ENCODE results near the gene CSF1R. TPM values are rescaled to one million over a fixed set of nuclear protein-coding genes. Genes with fewer than 3 reads are reported as not detected.

CSF1R gene
- total and polyA plus RNA-seq, 2 donors (not counting 3 experiments of a cell fraction or from before 2014, with no cell fraction given) = not detected

DNA sequence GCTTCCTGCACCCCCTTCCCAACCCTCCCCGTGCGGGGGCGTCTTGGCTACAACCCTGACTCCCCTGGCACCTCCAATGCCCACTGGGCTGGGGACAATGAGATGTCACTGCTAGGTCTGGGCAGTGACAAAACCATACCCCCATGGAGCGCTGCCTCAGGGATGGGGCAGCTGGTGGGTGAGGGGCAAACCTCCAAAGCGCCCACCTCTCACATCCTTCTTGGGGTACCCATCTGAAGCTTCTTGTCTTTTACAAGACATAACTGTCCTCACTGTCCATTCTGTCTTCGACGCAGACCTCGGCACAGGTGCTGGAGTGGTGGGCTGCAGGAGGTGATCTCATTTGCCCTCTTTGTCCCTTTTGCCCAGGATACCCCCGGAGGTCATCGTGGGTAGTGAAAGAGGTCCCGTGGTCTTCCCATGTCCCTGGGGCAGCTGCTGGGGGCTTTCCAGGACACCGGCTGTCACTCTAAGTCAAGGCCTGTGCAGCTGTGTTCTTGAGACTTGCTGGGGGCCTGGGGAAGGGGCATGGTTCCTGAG lies 27.8 kb upstream of the CSF1R start:
- Histone ChIP-seq H2AFZ (ENCODE audit: low read depth, low read length) (no peak overlapping the region), H3K36me3 (ENCODE audit: control insufficient read depth in 2 of 2, extremely low read depth in 1 of 2, insufficient read depth in 2 of 2, low read length in 2 of 2) (no peaks in the 10 kb centered on the region), H3K27me3 (ENCODE audit: control insufficient read depth in 2 of 2, insufficient read depth in 2 of 2, low read length in 2 of 2) (peaks cover 2 to 5% of the 10 kb centered on the region in 2 experiments), H3K4me2 (ENCODE audit: insufficient read depth, low read length) (no peak overlapping the region), H3K4me3 (replicated peaks in 1 of 3; ENCODE audit: insufficient read depth in 1 of 3, low read depth in 1 of 3, low read length in 3 of 3) (no peak overlapping the region), H4K20me1 (replicated peaks; ENCODE audit: control insufficient read depth, extremely low read depth, insufficient read depth, low read length) (no peaks in the 10 kb centered on the region), H3K27ac (ENCODE audit: insufficient read depth, low read depth, low read length) (no peak overlapping the region), H3K9ac (replicated peaks; ENCODE audit: extremely low read depth, insufficient read depth, low read length) (no peak overlapping the region), H3K4me1 (ENCODE audit: control insufficient read depth, extremely low read depth, insufficient read depth, low read length) (no peaks in the 10 kb centered on the region), H3K9me3 (replicated peaks; ENCODE audit: control insufficient read depth, insufficient read depth, low read length) (no peaks in the 10 kb centered on the region), H3K9me1 (replicated peaks; ENCODE audit: control insufficient read depth, extremely low read depth, insufficient read depth, low read length) (no peaks in the 10 kb centered on the region), H3K79me2 (ENCODE audit: control insufficient read depth, insufficient read depth, low read length) (no peaks in the 10 kb centered on the region)
- CTCF ChIA-PET = interaction anchor here (0.7 to 1.0 kb wide), 2 partner anchors 10 to 11 kb away, joined by 3 read pairs; no protein-coding TSS in a partner anchor
- no TSS peak for BruUV-seq (replicated peaks)
- intact Hi-C loops (cut with micrococcal nuclease) = no loop called here
- no peak for DNase-seq (ENCODE audit: low read depth, low spot score)
- TF ChIP-seq, protein P1, sequence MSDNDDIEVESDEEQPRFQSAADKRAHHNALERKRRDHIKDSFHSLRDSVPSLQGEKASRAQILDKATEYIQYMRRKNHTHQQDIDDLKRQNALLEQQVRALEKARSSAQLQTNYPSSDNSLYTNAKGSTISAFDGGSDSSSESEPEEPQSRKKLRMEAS (IDR thresholded peaks at IDR 0.05; ENCODE audit: insufficient read depth, insufficient read length) = no peak
- no peak for TF ChIP-seq GATA2 (IDR thresholded peaks at IDR 0.05; ENCODE audit: insufficient read depth, insufficient read length, low read depth, low read length)
- TF ChIP-seq FOS (IDR thresholded peaks at IDR 0.05; ENCODE audit: borderline replicate concordance, insufficient read depth, low read length) = no peak
- TF ChIP-seq, protein P2, sequence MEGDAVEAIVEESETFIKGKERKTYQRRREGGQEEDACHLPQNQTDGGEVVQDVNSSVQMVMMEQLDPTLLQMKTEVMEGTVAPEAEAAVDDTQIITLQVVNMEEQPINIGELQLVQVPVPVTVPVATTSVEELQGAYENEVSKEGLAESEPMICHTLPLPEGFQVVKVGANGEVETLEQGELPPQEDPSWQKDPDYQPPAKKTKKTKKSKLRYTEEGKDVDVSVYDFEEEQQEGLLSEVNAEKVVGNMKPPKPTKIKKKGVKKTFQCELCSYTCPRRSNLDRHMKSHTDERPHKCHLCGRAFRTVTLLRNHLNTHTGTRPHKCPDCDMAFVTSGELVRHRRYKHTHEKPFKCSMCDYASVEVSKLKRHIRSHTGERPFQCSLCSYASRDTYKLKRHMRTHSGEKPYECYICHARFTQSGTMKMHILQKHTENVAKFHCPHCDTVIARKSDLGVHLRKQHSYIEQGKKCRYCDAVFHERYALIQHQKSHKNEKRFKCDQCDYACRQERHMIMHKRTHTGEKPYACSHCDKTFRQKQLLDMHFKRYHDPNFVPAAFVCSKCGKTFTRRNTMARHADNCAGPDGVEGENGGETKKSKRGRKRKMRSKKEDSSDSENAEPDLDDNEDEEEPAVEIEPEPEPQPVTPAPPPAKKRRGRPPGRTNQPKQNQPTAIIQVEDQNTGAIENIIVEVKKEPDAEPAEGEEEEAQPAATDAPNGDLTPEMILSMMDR (IDR thresholded peaks at IDR 0.05; ENCODE audit: extremely low read depth in 1 of 2, insufficient read depth in 1 of 2, low read depth in 1 of 2, low read length in 2 of 2) = no peak
- no peak for TF ChIP-seq POLR2A (IDR thresholded peaks at IDR 0.05; ENCODE audit: low read depth, low read length)
- TF ChIP-seq MYC (IDR thresholded peaks at IDR 0.05; ENCODE audit: low read depth, low read length) = no peak
- no peak for TF ChIP-seq POLR2AphosphoS5 (IDR thresholded peaks at IDR 0.05; ENCODE audit: insufficient read depth, low read depth, low read length)
- FAIRE-seq = no peak
- POLR2A ChIA-PET = no interaction called here
- dilution Hi-C loops (cut with MboI; ENCODE audit: extremely low pct_ligation_motif_present, low sequenced_read_pairs) = no loop called here
